UCSD-AML1 (cell line): ENCODE data around the gene PYGO2.
"Not testable (repeated sequence)": the region's sequence is repeated elsewhere in the genome, so short reads cannot be mapped to it uniquely, and the experiment has no call there.

Experiments
- DNase-seq: peaks from one replicate; lab custom pipeline; 2025; ENCODE audit not compliant: unreplicated experiment; lab: John Stamatoyannopoulos, UW

The PYGO2 gene

DNA sequence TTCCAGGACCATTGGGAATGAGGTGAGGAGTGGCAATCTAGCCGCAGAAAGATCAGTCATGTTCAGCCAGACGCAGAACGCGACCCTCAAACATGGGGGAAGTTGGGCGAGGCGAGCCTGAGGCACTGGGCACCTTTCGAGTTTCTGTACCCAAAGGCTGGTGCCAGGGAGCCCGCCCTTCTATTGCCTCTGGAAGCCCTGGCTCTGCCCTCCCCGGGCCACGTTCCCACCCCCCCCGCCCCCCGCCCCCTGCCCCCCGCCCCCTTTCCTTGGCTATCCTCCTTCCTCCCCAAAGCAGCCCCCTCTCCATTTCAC lies 38.8 kb upstream of the PYGO2 start:
- no peak for DNase-seq

DNA sequence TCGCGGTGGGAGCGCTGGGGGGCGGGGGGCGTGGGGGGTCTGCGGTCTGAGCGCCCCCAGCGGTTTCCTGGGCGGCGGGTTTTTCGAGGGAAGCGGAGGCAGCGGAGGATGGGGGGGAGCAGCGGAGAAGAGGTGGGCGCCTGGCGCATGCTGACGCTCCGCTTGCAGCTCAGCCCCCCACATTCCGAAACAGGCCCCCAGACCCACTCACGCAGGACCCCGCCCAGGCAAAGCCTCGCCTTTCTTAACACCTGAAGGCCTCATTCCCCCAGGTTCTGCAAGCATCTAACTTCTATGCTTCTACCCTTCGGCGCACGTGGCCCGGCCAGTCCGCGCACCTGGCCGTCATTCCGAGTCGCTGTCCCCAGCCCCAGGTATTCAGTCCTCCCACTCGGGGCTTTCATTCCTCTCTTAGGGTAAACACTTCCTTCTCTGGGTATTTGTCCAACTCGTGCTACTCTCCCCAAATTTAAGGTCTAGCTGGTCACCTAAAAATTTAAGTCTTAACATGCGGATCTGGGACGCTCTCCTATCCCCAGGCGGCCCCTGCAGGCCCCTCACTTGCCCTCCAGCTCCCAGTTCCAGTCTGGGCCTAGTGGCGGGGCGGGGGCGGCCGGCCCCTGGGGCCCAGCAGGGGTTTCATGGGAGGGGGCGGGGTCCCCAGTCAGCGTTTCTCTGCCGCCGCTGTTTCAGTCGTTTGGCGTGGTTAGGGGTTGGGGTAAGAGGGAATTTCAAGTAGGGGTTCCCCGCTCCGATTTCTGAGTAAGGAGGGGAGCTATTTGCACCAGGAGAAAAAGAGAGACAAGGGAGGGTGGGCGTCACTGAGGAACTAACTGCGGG lies 38.2 kb upstream of the PYGO2 start:
- peak; percentile 67 for DNase-seq

DNA sequence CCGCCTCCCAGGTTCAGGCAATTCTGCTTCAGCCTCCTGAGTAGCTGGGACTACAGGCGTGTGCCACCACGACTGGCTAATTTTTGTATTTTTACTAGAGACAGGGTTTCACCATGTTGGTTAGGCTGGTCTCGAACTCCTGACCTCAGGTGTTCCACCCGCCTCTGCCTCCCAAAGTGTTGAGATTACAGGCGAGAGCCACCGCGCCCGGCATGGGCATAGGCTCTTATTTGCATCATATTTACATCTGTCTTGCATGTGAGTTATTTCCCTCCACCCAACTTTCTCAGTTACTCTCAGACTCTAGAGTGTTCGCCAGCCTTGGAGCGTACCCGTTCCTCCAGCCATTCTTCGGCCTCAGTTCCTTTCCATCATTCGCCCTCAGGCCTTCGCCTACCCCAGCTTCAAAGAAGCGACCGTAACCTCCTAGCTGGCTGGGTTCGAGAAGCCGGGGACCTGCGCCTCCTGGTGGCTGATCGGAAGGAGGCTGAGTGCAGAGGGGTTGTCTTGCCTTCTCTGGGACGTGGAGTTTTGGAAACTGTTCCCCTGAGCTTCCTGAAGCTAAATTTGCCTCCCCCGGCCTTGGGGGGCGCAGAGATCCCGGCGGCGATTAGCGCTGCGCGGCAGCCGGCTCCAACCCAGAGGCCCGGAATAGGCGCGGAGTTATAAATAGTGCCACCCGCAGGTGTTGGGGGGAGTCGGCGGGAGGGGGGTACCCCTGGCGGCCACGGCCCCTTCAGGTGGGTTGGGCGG lies 37.4 kb upstream of the PYGO2 start:
- peak; percentile 82 for DNase-seq

DNA sequence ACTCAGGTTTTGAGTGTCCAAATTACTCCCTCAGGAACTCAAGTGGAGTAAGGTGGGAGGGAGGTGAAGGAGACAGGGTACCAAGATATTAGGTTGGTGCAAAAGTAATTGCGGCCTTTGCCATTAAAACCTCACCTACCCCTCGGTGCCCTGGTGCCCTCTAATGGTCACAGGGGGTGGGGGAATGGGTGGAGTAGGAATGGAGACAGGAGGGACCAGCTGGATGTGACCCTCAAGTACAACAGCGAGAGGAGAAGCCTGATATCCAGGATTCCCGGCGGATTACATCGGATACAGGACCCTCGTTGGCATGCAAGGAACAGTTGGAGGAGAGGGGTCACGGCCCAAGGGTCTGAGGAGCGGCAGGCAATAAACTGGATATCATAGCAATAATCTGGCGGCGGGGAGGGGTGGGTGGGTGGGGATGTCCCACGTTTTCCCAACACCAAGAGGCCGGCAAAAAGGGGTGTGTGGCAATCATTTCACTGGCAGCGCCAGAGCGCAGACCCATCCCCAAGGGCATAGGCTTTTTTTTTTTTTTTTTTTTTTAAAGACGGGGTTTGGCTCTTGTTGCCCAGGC lies 36.7 kb upstream of the PYGO2 start:
- peak; percentile 34 for DNase-seq

DNA sequence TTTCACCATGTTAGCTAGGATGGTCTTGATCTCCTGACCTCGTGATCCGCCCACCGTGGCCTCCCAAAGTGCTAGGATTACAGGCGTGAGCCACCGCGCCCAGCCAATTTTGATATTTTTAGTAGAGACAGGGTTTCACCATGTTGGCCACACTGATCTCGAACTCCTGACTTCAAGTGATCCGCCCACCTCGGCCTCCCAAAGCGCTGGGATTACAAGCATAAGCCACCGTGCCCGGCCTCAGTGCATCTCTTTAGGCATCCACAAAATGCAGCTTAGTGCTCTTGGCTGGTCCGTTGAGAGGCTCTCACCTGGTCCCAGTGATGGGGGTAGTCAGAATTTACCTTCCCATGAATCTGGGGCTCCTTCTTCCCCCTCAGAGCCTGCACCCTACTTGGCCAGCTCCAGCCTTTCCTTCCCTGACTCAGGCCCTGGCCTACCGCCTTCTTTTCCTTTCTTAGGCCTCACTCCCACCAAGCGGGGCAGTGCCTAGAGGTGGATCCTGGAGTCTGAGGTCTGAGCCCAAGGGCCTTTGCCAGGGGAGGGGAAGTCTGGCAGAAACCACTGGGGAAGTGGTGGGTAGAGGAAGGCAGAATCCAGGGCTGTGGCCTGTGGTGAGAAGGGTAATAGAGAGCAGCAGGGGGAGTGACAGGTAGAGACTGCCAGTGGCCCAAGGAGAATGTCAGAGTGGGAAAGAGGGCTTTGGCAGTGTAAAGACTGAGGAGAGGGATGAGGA lies 35.6 kb upstream of the PYGO2 start:
- peak; percentile 79 for DNase-seq

DNA sequence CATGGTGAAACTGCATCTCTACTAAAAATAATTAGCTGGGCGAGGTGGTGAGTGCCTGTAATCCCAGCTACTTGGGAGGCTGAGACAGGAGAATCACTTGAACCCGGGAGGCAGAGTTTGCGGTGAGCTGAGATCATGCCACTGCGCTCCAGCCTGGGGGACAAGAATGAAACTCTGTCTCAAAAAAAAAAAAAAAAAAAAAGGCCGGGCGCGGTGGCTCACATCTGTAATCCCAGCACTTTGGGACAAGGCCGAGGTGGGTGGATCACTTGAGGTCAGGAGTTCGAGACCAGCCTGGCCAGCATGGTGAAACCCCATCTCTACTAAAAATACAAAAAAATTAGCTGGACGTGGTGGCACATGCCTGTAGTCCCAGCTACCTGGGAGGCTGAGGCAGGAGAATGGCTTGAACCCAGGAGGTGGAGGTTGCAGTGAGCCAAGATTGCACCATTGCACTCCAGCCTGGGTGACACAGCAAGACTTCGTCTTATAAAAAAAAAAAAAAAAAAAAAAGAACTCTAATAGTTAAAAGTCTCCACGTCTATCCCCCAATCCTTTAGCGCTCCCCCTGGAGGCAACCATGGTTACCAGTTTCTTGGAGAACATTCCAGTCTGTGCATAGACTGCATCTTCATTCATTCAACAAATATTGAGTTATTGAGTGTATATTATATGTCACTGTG lies 33.9 kb upstream of the PYGO2 start:
- peak; percentile 47 for DNase-seq

DNA sequence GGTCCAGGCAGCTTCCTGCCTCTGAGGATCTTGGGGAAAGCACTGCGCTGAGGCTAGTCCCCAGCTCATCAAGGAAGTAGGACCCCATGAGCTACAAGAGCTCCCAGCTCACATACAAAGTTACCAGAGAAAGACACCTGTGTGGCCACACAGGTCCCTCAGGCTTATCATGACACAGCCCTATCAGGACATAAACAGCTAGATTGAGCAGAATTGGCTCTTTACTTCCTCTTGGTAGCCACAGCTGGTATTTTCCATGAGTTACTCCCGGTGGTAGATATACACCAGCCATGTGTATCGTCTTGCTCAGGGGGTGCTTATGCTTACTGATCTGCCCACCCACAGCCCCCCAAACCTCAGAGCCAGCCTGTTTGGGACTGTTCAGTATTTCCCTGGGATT lies 33.0 kb upstream of the PYGO2 start:
- no peak for DNase-seq

DNA sequence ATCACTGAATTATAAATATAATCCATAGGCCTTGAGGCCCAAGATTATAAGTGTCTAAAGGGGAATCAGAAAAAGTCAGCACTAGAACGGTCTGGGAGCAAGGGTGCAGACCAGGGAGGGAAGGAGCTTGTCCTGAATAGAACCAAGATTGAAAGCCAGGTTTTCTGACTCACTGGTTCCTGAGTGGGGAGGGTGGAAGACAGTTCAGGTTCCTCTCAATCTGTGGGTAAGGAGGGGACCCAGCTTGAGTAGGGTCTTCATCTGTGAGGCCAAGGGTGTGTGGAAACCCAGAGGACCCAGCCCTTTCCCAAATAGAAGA lies 32.6 kb upstream of the PYGO2 start:
- DNase-seq: no peak

DNA sequence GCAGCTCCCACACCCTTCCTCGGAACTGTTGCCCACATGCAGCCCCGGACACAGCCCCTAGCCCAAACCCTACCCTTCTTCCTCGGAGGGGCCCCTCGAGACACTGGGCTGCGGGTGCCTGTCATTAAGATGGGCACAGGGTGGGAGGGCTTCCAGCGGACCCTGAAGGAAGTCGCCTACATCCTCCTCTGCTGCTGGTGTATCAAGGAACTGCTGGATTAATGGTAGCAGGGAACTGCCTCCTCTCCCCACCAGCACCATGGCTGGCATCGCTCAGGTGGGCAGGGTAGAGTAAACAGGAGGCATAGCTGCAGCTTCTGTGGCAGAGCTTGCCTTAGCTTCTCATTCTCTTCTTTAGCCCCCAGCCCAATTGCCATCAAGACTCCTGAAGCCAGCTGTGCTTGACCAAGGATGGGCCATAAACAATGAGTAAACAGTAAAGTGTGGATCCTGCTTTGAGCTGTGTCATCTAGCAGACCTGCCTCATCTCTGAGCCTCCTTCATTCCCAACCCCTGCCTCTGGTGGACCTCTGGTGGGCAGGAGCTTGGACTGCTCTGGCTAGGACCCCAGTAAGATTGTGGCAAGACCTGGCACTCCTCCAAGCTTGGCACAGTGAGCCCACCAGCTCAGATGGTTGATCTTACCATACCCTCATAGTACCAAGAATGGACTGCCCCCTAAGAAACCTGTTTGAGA lies 32.1 kb upstream of the PYGO2 start, which contains the start of gene LENEP:
Gene LENEP, plus strand, starts transcription at position 15 of the 697 bp plus-strand sequence. Its CDS starts 22 bp downstream, at position 37.
- no peak for DNase-seq

DNA sequence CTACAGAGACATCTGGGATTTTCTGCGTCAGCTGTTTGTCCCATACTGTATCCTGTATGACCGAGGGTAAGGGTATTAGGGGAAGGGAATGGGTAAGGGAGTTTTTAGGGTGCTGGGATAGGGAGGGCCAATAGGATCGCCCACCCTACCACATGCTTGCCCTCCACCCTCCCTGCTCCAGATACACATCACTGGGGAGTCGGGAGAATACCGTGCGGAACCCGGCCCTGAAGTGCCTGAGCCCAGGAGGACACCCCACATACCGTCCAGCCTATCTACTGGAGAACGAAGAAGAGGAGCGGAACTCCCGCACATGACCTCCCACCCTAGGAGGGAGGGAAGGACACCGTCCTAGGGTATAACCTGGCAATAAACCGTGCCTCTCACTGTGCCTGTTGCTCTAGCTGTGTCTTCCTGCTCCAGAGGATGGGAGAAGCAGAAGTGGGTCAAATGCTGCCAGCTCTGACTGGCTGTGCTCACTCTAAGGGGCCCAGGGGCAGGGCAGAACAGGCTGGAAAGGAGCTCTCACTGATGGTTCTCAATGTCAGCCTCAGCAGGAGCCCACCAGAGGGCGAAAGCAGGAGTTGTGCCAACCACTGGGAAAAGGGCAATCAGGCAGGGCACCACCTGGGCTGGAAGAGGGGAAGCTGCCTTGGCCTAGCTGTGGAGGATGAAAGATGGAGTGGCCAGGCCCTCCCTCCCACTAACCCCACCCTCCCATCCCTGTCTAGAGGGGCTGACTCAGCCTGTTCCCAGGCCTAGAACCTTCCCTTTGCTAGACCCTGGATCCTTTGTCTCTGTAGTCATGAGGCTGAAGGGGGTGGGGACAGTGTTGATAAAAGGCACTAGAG lies 31.4 kb upstream of the PYGO2 start:
- DNase-seq: peak; percentile 39

DNA sequence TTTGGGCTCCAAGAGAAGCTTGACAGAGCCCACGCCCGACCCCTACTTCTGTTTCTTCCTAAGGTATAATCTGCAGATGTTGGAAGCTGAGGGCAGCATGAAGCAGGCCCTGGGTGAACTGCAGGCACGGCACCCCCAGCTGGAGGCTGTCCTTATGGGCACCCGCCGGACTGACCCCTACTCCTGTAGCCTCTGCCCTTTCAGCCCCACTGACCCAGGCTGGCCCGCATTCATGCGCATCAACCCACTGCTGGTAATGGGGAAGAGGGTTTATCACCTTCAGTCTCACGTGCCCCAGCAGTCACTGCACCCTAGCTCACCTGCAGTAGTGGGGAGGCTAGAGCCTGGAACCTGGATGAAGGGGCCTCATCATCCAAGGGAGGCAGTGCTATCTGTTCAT lies 28.7 kb upstream of the PYGO2 start:
- no peak for DNase-seq

DNA sequence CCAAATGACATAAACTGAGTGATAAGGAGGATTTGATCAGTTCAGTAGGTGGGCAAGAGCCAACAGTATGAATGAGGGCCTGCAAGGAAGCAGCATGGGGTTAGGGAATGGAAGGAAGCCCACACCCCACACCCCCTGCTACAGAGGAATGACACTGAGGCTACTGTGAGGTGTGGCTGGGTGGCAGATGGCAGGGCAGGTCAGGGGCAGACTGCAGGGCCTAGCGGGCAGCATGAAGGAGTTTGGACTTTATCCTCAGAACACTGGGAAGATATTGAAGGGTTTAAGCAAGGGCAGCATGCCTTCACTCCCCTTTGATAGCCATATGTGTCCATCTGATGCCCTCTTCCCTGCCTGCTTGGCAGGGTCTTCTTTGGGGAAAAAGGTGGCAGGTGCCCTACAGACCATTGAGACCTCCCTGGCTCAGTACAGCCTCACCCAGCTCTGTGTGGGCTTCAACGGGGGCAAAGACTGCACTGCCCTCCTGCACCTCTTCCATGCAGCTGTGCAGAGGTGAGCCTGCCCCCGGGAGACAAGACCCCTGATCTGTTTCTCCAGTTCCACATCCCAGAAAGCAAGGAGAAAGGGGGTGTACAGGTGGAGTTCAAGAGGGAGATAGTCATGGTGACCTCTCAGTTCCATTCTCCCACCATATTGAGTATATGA lies 27.7 kb upstream of the PYGO2 start:
- DNase-seq: no peak

DNA sequence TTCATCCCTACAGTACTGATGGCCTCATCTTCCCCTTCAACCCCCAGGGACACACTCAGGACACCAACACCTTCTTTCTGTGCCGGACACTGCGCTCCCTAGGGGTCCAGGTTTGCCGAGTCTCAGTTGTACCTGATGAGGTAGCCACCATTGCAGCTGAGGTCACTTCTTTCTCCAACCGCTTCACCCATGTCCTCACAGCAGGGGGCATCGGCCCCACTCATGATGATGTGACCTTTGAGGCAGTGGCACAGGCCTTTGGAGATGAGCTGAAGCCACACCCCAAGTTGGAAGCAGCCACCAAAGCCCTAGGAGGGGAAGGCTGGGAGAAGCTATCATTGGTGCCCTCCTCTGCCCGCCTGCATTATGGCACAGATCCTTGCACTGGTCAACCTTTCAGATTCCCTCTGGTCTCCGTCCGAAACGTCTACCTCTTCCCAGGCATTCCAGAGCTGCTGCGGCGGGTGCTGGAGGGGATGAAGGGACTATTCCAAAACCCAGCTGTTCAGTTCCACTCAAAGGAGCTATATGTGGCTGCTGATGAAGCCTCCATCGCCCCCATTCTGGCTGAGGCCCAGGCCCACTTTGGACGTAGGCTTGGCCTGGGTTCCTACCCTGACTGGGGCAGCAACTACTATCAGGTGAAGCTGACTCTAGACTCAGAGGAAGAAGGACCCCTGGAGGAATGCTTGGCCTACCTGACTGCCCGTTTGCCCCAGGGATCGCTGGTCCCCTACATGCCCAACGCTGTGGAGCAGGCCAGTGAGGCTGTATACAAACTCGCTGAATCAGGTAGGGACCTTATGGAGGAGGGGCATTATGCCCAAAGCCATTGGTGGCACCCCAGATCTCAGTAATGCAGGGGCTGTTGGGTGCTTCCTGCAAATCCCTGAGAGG lies 26.7 kb upstream of the PYGO2 start:
- peak; percentile 29 for DNase-seq

DNA sequence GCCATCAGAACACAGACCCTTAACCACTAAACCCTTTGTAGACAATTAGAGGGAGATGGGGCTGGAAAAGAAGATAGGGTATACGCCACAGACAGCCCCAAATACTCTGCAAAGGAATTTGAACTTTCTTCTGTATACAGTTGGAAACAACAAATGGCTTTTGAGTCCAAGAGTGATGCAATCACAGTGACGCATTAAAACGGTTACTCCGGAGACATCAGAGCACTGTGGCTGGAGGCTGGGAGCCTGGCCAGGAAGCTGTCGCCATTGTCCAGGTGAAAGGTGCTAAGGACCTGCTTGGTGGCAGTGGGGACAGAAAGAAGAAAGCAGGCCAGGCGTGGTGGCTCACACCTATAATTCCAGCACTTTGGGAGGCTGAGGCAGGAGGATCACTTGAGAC lies 25.7 kb upstream of the PYGO2 start:
- DNase-seq: no peak

DNA sequence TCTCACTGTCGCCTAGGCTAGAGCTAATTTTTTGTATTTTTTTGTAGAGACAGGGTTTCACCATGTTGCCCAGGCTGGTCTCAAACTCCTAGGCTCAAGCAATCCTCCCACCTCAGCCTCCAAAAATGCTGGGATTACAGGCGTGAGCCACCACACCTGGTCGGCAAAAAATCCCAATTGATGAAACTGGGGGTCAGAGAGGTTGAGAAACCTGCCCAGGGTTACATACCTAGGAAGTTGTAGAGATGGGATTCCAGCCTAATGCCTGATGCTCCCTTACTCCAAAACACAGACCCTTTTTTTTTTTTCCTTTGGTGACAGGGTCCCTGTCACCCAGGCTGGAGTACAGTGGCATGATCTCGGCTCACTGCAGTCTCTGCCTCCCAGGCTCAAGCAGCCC lies 25.2 kb upstream of the PYGO2 start:
- DNase-seq: not testable (repeated sequence)

DNA sequence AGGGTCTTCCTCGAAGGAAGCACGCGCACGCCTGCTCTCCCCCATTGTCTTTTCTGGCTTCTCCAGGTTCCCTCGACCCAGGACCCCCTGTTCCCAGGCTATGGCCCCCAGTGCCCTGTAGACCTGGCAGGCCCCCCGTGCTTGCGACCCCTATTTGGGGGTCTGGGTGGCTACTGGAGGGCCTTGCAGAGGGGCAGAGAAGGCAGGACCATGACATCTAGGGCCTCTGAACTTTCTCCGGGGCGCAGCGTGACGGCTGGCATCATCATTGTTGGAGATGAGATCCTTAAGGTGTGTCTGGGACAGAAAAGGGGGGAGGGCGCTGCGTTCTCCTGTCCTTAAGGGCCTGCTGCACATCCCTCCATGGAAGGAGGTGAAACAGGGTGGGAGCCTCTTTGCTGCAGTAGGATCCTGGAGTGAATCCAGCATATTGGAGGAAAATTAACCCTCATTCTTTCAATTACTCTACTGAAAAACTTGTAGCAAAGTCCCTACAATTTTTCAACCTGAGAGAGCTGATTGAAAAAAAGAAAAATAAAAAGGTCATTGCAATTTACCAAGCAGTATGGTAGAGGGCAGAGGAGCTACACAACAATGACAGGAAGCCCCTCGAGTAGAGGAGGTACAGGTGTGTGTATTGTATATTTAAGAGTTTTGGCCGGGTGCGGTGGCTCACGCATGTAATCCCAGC lies 22.3 kb upstream of the PYGO2 start:
- DNase-seq: no peak

DNA sequence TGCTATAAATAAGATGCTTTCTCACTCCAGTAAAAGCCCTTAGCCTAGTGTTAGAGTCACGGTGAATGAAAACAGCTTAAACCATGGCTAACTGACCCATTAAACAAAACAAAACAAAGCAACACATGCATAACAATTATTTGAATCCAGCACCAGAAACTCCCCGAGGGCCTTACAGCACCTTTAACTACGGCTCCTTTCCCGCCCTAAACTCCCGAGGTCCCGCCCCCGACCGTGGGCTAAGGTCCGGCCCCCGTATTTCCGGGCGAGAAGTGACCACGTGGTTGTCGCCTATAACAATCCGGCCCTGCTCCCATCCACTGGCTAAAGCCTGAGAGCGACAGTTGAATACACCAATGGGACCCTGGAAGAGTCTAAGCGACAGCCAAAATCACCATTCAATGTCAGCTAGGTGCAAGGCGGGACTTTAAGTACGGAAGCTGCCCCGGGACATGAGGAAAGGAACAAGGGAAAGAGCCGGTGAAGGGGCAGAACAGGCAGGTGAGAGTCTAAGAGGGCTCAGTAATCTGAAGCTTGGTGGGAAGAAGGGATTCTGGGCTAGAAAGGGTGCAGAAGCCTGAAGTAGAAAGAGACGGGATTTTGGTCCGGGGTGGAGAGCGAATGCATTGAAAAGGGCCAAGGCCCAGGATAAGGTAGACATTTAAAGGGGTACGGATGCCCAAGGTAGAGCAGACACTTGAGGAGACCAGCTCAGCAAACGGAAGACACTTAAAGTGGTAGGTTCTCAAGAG lies 21.5 kb upstream of the PYGO2 start, which contains the start of gene FLAD1:
Gene FLAD1, plus strand, starts transcription at position 448 of the 752 bp plus-strand sequence. CDS start 351 bp downstream, outside the sequence.
- peak; percentile 92 for DNase-seq
